ENCODE results near the gene KCNS1.

KCNS1 gene

DNA sequence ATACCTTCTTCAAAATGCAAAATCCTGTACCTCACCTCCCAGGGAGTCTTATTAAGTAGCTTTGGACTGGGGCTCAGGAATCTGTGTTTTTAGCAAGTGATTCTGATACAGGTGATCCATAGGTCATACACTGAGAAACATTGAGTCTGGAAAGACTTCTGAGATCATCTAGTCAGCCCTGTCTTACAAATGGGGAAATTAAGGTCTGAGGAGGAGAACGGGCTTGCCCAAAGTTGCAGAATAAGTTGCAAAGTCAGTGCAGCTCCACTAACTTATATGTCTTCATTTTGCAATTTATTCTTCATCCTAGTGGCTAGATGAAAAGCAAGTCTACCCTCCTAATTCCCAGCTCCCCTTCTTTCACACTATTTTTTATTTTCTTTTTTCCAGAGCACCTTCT lies 28.9 kb downstream of the KCNS1 start:
- H3K27me3 ChIP-seq (ENCODE audit: insufficient read depth, poor library complexity, severe bottlenecking): no peaks in the 10 kb centered on the region
- H3K27ac ChIP-seq (replicated peaks): no peak overlapping the region
- TF ChIP-seq POLR2AphosphoS5 (IDR thresholded peaks at IDR 0.05; ENCODE audit: low read depth) (no peak), CTCF (IDR thresholded peaks at IDR 0.05; ENCODE audit: insufficient read depth, low read length) (no peak), REST (IDR thresholded peaks at IDR 0.05; ENCODE audit: insufficient replicate concordance, low read depth) (no peak), SPI1 (IDR thresholded peaks at IDR 0.05; ENCODE audit: borderline replicate concordance, low read depth) (no peak), GABPA (IDR thresholded peaks at IDR 0.05; ENCODE audit: low read depth) (no peak)
- no peak overlapping the region for H3K4me3 ChIP-seq (replicated peaks; ENCODE audit: insufficient read depth, low read length)
- DNase-seq (ENCODE audit: low read depth in 1 of 2, low spot score in 1 of 2): no peak

DNA sequence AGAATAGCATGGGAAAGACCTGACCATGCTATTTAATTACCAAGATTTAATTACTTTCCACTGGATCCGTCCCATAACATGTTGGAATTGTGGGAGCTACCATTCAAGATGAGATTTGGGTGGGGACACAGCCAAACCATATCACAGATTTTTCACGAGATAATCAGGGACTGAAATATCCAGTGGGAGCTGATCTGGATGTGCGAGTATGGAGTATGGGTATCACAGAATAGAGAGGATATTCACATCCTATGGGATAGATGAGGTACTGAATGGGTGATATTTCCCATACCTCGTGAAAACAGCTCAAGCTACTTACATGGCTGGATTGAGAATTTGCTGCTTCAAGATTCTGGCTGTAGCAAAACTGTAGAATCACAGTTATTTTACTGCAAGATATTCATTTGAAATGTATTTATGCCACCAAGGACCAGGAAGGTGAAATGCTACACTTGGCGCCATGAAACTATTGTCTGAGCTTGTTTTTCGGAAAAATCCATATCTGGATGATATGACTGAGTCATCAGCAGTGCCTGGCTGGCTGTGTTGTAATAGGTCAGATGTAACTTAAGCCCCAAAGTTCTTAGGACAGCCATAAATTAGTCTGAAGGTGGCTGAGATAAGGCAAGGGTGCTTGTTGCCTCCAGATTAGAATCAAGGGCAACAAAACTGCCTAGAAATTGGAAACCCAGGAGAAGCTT lies 29.8 kb downstream of the KCNS1 start:
- DNase-seq (ENCODE audit: low read depth in 1 of 2, low spot score in 1 of 2): no peak
- TF ChIP-seq CTCF (IDR thresholded peaks at IDR 0.05; ENCODE audit: insufficient read depth, low read length): no peak
- TF ChIP-seq POLR2AphosphoS5 (IDR thresholded peaks at IDR 0.05; ENCODE audit: low read depth): no peak
- no peak for TF ChIP-seq GABPA (IDR thresholded peaks at IDR 0.05; ENCODE audit: low read depth)
- TF ChIP-seq SPI1 (IDR thresholded peaks at IDR 0.05; ENCODE audit: borderline replicate concordance, low read depth): no peak
- no peak for TF ChIP-seq REST (IDR thresholded peaks at IDR 0.05; ENCODE audit: insufficient replicate concordance, low read depth)
- H3K27ac ChIP-seq (replicated peaks): no peak overlapping the region
- no peak overlapping the region for H3K4me3 ChIP-seq (replicated peaks; ENCODE audit: insufficient read depth, low read length)
- no peaks in the 10 kb centered on the region for H3K27me3 ChIP-seq (ENCODE audit: insufficient read depth, poor library complexity, severe bottlenecking)

- no peak for DNase-seq (ENCODE audit: low read depth in 1 of 2, low spot score in 1 of 2)
- Histone ChIP-seq H3K27ac (replicated peaks) (no peak overlapping the region), H3K27me3 (ENCODE audit: insufficient read depth, poor library complexity, severe bottlenecking) (no peaks in the 10 kb centered on the region), H3K4me3 (replicated peaks; ENCODE audit: insufficient read depth, low read length) (no peak overlapping the region)
- TF ChIP-seq REST (IDR thresholded peaks at IDR 0.05; ENCODE audit: insufficient replicate concordance, low read depth) (no peak), SPI1 (IDR thresholded peaks at IDR 0.05; ENCODE audit: borderline replicate concordance, low read depth) (no peak), CTCF (IDR thresholded peaks at IDR 0.05; ENCODE audit: insufficient read depth, low read length) (no peak), POLR2AphosphoS5 (IDR thresholded peaks at IDR 0.05; ENCODE audit: low read depth) (no peak), GABPA (IDR thresholded peaks at IDR 0.05; ENCODE audit: low read depth) (no peak)
These were observed 31.7 kb downstream of the KCNS1 start for GRCh38 chr20:45069261-45069660.
